Naive B cell (primary cell): Measurements from ENCODE around the gene USP38. TPM values are rescaled to one million over a fixed set of nuclear protein-coding genes. Genes with fewer than 3 reads are reported as not detected.

Source experiments
- ATAC-seq, 2 donors: fragments of 150-1000 bp; cut with Tn5 transposase; 2 replicates each; pipeline ENCODE4 v1.10.0; 2021; ENCODE audit warnings: low read depth in 2 of 2, mild to moderate bottlenecking in 2 of 2, moderate library complexity in 2 of 2
- DNase-seq: peaks from one replicate; pipeline ENCODE4 v3.0.0; 2022
- H3K27ac Mint-ChIP-seq, 6 donors: one replicate each; pipeline ENCODE4 v1.8.0; 2020 to 2022; ENCODE audit warnings: mild to moderate bottlenecking in 6 of 6, mixed read lengths in 6 of 6, moderate library complexity in 5 of 6, inconsistent platforms in 2 of 6
- H3K27me3 Mint-ChIP-seq, 3 donors: one replicate each; pipeline ENCODE4 v1.8.0; 2021 to 2022; ENCODE audit warnings: mixed read lengths in 3 of 3, mild to moderate bottlenecking in 1 of 3
- H3K36me3 Mint-ChIP-seq, 2 donors: one replicate each; pipeline ENCODE4 v1.8.0; 2020 to 2022; ENCODE audit warnings: mixed read lengths in 2 of 2, inconsistent platforms in 1 of 2, mild to moderate bottlenecking in 1 of 2
- H3K4me1 Mint-ChIP-seq, 3 donors: one replicate each; pipeline ENCODE4 v1.8.0; 2020 to 2022; ENCODE audit warnings: mixed read lengths in 3 of 3, inconsistent platforms in 1 of 3, mild to moderate bottlenecking in 1 of 3, moderate library complexity in 1 of 3
- H3K4me3 Mint-ChIP-seq, 8 donors: one replicate each; pipeline ENCODE4 v1.8.0; 2020 to 2022; ENCODE audit warnings: mild to moderate bottlenecking in 8 of 8, mixed read lengths in 8 of 8, moderate library complexity in 8 of 8, inconsistent platforms in 2 of 8
- H3K9me3 Mint-ChIP-seq, 7 donors: one replicate each; pipeline ENCODE4 v1.8.0; 2020 to 2022; ENCODE audit warnings: mixed read lengths in 7 of 7, mild to moderate bottlenecking in 5 of 7, inconsistent platforms in 2 of 7, moderate library complexity in 1 of 7
- polyA plus RNA-seq, 6 donors: library from polyadenylated mRNA; unstranded; fragments of 300-500 nt; fragmentation: Illumina TruSeq; gene quantifications; one replicate each; pipeline ENCODE4 v1.2.3, GENCODE V29; 2021; ENCODE audit warnings: low read depth in 6 of 6

The USP38 gene
- polyA plus RNA-seq, 6 donors from 2014 or later = 18.3 to 28.3 (median 22.1) TPM

DNA sequence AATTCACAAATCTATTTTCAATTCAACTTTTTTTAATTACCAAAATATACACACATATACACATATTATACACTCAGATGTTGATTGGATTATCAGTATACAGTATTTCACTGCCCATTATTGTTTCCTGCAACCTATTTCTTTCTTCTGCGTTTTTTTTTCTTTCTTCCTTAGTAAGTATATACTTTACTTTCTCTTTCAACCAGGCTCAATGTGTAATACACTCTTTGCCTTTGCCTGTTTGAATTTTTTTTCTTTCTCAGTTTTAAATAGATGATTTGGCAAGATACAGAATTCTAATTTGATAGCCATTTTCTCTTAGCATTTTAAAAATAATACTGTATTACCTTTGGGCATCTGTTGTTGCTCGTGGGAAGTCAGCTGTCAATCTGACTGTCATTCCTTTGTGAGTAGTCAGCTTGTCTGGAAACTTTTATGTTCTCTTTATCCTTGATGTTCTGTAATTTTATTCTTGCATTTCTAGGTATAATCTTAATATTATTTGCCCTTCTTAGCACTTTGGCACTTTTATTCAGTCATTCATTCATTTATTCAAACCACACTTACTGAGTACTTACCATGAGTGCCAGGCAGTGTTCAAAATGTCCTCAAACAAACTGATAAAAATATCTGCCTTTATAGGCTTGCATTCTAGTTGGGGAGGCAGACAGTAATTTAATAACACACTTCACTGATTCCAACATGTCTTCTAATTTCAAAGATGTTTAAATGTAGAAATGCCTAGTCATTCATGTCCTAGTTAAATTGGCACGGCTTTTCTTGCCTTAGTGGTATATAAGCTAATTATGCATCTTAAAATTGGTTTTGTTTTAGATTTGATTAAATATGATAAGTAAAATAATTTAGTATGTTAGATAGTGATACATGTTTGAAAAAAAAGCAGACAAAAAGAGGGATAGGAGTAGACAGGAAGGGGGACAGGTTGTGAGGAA, 3.7 kb downstream of the USP38 start:
- no peaks in the 10 kb centered on the region for H3K9me3 Mint-ChIP-seq
- peaks cover 54 to 65% (median 63%) of the 10 kb centered on the region in 3 donors for H3K4me1 Mint-ChIP-seq
- H3K4me3 Mint-ChIP-seq = peak overlapping the region; percentile 64 to 99 (median 84)
- no peaks in the 10 kb centered on the region for H3K27me3 Mint-ChIP-seq
- ATAC-seq (no peak), DNase-seq (no peak)
- peaks cover 0 to 6% of the 10 kb centered on the region in 2 donors for H3K36me3 Mint-ChIP-seq
- peak overlapping the region; percentile 8 to 94 (median 71) for H3K27ac Mint-ChIP-seq

DNA sequence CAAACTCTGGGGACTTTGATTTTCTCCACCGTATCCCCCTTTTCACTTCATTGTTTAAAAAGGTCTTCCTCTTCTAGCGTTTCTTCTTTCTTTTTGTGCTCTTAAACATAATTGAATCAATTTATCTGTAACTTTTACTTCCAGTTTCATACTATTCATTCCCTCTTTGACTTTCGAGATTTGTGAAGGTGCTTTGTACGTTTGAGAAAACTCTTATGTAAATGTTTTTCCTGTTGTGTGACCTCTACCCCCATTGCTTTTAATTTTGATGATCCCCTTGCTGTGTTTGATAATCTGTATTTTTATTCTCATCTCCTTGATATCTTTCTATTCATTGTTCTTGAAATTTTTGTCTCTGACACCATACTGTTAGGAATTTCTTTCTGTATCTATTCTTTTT, 4.8 kb downstream of the USP38 start:
- peak overlapping the region; percentile 49 to 94 (median 86) for H3K27ac Mint-ChIP-seq
- no peaks in the 10 kb centered on the region for H3K27me3 Mint-ChIP-seq
- H3K4me1 Mint-ChIP-seq = peaks cover 46 to 64% (median 60%) of the 10 kb centered on the region in 3 donors
- H3K4me3 Mint-ChIP-seq = peak overlapping the region; percentile 51 to 99 (median 84)
- DNase-seq = peak; percentile 29
- H3K9me3 Mint-ChIP-seq = no peaks in the 10 kb centered on the region
- peak; percentile 5 to 11 for ATAC-seq
- peaks cover 0 to 6% of the 10 kb centered on the region in 2 donors for H3K36me3 Mint-ChIP-seq

DNA sequence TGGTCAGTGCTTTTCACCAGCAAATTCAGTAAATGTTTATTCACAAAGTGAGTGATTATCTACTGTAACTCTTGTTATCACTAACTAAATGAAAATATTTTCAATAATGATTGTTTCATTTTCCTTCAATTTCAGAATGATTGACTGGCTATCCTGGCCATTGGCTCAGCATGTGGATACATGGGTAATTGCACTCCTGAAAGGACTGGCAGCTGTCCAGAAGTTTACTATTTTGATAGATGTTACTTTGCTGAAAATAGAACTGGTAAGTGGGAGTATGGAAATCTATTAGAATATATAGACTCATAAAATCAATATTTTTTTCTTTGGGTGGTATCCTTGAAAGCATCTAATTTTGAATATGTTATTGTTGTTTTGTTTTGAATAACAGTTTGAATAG, 10.9 kb downstream of the USP38 start:
- no peaks in the 10 kb centered on the region for H3K27me3 Mint-ChIP-seq
- peaks cover 33 to 34% of the 10 kb centered on the region in 2 donors for H3K36me3 Mint-ChIP-seq
- no peaks in the 10 kb centered on the region for H3K9me3 Mint-ChIP-seq
- no peak overlapping the region for H3K4me3 Mint-ChIP-seq
- DNase-seq = no peak
- peaks cover 15 to 29% (median 28%) of the 10 kb centered on the region in 3 donors for H3K4me1 Mint-ChIP-seq
- ATAC-seq = no peak
- no peak overlapping the region for H3K27ac Mint-ChIP-seq

DNA sequence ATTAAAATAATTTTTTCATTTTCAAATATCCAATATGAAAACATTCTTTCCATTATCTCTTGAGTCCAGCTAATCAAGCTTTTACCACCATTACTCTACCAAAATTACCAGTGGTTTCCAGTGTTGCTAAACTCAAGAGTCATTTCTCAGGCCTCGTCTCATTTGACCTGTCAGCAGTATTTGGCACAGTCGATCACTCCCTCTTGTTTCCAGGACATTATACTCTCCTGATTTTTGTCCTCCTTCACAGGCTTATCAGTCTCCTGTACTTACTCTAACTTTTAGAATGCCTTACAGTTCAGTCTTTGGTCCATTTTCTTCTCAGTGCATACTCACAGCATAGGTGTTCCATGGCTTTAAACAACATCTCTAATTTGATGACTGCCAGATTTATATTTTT, 11.6 kb downstream of the USP38 start:
- no peak overlapping the region for H3K4me3 Mint-ChIP-seq
- peaks cover 35 to 36% of the 10 kb centered on the region in 2 donors for H3K36me3 Mint-ChIP-seq
- ATAC-seq (no peak), DNase-seq (no peak)
- H3K4me1 Mint-ChIP-seq = peaks cover 13 to 27% (median 26%) of the 10 kb centered on the region in 3 donors
- H3K9me3 Mint-ChIP-seq = no peaks in the 10 kb centered on the region
- no peaks in the 10 kb centered on the region for H3K27me3 Mint-ChIP-seq
- peak overlapping the region in 1 of 6 donors; percentile 18 for H3K27ac Mint-ChIP-seq

DNA sequence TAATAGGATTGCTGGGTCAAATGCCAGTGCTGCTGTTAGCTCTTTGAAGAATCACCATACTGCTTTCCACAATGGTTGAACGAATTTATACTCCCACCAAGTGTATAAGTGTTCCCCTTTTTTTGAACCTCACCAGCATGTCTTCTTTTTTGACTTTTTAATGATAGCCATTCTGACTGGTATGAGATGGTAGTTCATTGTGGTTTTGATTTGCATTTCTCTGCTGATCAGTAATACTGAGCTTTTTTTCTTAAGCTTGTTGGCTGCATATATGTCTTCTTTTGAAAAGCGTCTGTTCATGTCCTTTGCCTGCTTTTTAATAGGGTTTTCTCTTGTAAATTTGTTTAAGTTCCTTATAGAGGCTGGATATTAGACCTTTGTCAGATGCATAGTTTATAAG, 14.8 kb downstream of the USP38 start:
- Mint-ChIP-seq H3K4me1 (peaks cover 4 to 22% (median 21%) of the 10 kb centered on the region in 3 donors), H3K9me3 (no peaks in the 10 kb centered on the region), H3K36me3 (peaks cover 36 to 42% of the 10 kb centered on the region in 2 donors), H3K4me3 (no peak overlapping the region), H3K27me3 (no peaks in the 10 kb centered on the region), H3K27ac (no peak overlapping the region)
- ATAC-seq (no peak), DNase-seq (no peak)

DNA sequence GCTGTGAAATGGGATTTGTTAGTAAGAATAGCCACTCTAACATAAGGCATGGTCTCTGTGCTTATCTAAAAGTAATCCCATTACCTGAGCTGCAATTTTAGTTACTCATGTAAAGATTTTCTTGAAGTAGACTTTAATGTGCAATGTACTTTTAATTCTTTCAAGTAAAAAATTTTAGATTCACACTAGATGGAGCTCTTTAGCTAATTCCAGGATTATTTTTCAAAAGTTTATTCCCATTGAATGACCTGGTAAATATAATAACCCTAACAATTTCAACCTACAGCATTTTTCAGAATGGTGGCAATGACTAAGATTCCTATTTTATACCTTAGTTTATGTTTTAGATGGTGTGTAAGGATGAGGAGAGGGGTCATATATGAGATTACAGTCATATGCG, 18.1 kb downstream of the USP38 start:
- Mint-ChIP-seq H3K4me1 (peaks cover 4 to 18% (median 12%) of the 10 kb centered on the region in 3 donors), H3K9me3 (no peaks in the 10 kb centered on the region), H3K27ac (no peak overlapping the region), H3K36me3 (peaks cover 29 to 39% of the 10 kb centered on the region in 2 donors), H3K27me3 (no peaks in the 10 kb centered on the region), H3K4me3 (no peak overlapping the region)
- ATAC-seq = no peak
- DNase-seq = no peak

DNA sequence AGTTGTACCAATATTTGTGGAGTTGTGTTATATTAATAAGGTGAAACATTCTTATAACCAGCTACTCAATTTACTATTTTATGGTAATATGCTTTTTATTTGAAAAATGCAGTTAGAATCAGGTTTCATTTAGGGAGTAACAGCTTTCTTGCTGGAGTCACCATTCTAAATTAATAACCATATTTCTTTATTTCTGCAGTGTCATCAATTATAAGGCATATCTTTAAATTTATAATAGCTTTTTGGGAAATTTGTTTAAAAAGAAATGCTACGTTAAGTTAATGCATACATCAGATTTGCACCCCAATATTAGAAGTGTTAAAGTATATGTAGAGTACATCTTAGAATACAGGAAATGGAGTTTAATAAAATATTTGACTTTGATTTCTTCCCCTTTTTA, 18.9 kb downstream of the USP38 start:
- Mint-ChIP-seq H3K9me3 (no peaks in the 10 kb centered on the region), H3K4me3 (no peak overlapping the region), H3K27me3 (no peaks in the 10 kb centered on the region), H3K27ac (peak overlapping the region in 1 of 6 donors; percentile 66), H3K4me1 (peaks cover 4 to 18% (median 12%) of the 10 kb centered on the region in 3 donors), H3K36me3 (peaks cover 29 to 35% of the 10 kb centered on the region in 2 donors)
- no peak for DNase-seq
- no peak for ATAC-seq

DNA sequence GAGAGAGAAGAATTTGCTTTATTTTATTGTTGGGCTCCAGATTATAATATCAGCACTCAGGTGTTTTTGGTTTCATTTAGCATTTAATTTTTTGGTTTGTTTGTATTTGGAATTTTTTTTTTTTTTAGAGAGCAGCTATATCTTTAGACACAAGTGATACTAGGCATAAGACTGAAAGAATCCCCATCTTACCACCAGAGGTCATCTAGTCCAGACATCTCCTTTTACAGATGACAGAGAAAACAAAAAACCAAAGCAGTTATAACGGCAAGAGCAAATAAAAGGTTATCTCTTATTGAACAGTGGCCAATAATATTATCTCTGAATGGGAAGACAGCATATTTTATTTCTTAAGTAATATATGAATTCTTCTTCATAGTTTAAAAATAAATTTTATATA, 22.8 kb downstream of the USP38 start:
- no peaks in the 10 kb centered on the region for H3K9me3 Mint-ChIP-seq
- ATAC-seq (peak in 1 of 2 donors; percentile 43), DNase-seq (no peak)
- H3K27me3 Mint-ChIP-seq = no peaks in the 10 kb centered on the region
- H3K27ac Mint-ChIP-seq = peak overlapping the region in 2 of 6 donors; percentile 58 to 95
- peaks cover 0 to 7% (median 0%) of the 10 kb centered on the region in 3 donors for H3K4me1 Mint-ChIP-seq
- peaks cover 7 to 25% of the 10 kb centered on the region in 2 donors for H3K36me3 Mint-ChIP-seq
- no peak overlapping the region for H3K4me3 Mint-ChIP-seq

DNA sequence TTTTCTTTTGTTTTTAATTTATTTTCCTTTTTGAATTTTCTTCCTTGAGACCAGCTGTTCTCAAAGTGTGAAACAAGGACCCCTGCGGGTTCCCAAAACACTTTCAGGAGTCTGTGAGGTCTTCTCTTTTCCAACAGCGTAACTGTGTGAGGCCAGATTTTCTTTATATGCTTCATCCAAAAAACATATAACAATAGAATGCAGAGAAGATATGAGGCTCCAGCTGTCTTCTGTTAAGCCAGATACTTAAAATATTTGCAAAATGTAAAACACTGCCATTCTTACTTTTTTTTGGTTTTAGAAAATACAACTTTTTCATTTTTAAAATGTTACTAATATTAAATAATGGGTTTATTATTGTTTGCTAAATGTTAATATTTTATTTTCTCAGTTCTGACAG, 27.8 kb downstream of the USP38 start:
- no peak overlapping the region for H3K4me3 Mint-ChIP-seq
- DNase-seq (no peak), ATAC-seq (no peak)
- H3K36me3 Mint-ChIP-seq = peaks cover under 1 to 17% of the 10 kb centered on the region in 2 donors
- H3K27me3 Mint-ChIP-seq = no peaks in the 10 kb centered on the region
- H3K4me1 Mint-ChIP-seq = peaks cover 0 to 1% (median 0%) of the 10 kb centered on the region in 3 donors
- H3K27ac Mint-ChIP-seq = peak overlapping the region in 1 of 6 donors; percentile 20
- H3K9me3 Mint-ChIP-seq = no peaks in the 10 kb centered on the region

DNA sequence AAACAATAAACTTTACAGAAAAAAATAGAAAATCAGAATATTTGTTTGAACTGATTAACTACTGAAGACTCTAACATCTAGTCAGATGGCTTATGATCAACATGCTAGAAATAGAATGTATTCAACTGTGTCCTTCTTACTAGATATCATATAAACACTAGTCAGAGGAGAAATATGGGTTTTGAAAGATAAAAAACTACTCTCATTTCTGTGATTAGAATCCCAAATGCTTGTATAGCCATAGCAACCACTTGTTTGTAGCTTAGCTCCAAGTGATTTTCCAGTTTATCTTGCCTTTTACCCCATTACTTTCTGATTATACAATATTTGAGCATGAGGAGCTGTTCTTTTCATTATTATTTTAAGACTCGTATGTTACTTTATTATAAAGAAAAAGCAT, 31.2 kb downstream of the USP38 start:
- Mint-ChIP-seq H3K27me3 (no peaks in the 10 kb centered on the region), H3K27ac (no peak overlapping the region), H3K4me3 (no peak overlapping the region), H3K36me3 (peaks cover 0 to 11% of the 10 kb centered on the region in 2 donors), H3K4me1 (no peaks in the 10 kb centered on the region), H3K9me3 (no peaks in the 10 kb centered on the region)
- no peak for ATAC-seq
- DNase-seq = no peak

DNA sequence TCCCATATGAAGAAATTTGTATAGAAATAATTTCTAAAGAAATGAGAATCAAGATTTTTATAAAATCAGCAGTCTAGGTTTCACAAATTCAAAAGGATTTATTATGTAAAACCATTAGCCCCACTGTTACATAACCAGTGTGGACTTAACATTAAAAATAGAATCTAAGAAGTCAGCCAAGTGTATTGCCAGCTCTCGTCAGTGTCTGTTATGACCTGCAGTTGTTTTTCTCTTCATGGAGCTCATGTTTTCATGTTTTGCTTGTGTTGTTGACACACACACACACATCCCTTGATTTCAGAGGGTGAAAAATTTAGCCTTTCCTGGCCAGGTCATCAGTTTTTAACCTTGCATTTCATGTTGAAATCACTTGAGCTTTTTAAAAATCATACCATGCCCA, 39.5 kb downstream of the USP38 start:
- Mint-ChIP-seq H3K4me1 (no peaks in the 10 kb centered on the region), H3K36me3 (peaks cover 0 to 9% of the 10 kb centered on the region in 2 donors), H3K9me3 (no peaks in the 10 kb centered on the region), H3K4me3 (no peak overlapping the region), H3K27me3 (no peaks in the 10 kb centered on the region), H3K27ac (no peak overlapping the region)
- DNase-seq (no peak), ATAC-seq (no peak)

DNA sequence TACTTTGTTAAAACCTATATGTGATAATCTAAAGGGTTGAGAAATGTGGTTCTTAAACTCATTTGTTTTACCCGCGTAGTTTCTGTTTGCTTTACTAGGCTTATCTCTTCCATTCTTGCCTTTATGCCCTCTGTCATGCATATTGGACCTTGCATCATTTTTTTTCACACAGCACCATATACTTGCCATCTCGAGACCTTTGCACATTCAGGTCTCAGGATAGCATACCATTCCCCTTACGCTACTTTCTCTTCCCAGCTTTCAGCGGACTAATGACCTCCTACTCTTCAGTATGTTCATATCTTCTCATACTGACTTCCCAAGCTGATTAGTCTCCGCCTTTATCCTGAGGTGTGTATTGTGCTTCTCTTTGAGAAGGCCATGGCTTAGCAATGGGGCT, 40.5 kb downstream of the USP38 start:
- no peak for ATAC-seq
- Mint-ChIP-seq H3K9me3 (no peaks in the 10 kb centered on the region), H3K27me3 (no peaks in the 10 kb centered on the region), H3K4me1 (no peaks in the 10 kb centered on the region), H3K27ac (peak overlapping the region in 1 of 6 donors; percentile 1), H3K4me3 (no peak overlapping the region), H3K36me3 (peaks cover 0 to 9% of the 10 kb centered on the region in 2 donors)
- DNase-seq = no peak

DNA sequence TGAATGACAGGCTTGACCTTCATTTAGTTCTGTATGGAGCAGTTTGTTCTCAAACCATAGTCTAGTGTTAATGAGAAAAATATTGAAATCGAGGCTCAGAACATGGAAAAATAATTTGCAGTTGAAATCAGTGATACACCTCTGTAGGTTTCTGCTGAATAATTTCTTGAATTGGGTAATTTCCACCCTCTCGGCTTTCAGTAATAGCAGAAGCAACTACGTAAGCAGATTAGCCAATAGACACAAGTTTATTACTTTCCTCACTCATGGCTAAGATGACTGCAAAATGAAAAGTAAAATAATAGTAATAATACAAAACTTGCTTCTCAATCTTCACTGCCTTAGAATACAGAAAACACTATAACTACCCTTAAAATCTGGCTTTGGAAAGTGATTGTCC, 46.0 kb downstream of the USP38 start:
- Mint-ChIP-seq H3K36me3 (peaks cover 0 to under 1% of the 10 kb centered on the region in 2 donors), H3K27ac (no peak overlapping the region), H3K9me3 (no peaks in the 10 kb centered on the region), H3K4me3 (no peak overlapping the region), H3K27me3 (no peaks in the 10 kb centered on the region), H3K4me1 (no peaks in the 10 kb centered on the region)
- ATAC-seq (no peak), DNase-seq (no peak)

DNA sequence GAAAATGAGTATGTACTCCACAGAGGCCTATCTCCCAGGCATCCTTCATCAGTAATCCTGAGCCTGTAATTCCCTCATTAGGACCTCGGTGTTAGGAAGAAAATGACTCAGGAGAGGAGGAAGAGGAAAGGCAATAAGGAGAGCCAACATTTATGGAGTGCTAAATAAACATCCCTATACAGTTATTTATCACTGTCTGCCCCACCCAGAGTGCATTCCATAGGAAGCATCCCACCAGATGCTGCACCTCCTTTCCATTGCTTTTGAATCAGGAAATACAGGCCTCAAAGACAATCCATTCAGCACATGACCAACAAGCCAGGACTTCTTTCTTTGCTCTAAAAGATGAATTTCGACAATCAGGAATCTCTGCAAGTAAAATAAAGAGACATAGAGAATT, 47.6 kb downstream of the USP38 start:
- no peak for ATAC-seq
- Mint-ChIP-seq H3K9me3 (no peaks in the 10 kb centered on the region), H3K36me3 (no peaks in the 10 kb centered on the region), H3K4me3 (no peak overlapping the region), H3K4me1 (no peaks in the 10 kb centered on the region), H3K27me3 (no peaks in the 10 kb centered on the region), H3K27ac (no peak overlapping the region)
- DNase-seq = no peak
